HEK293T (cell line): ENCODE results near the gene EOGT.

Source experiments
- FOXA1 ChIP-seq: fragments of 450-650 bp; IDR thresholded peaks from 2 replicates; pipeline ENCODE4 v1.6.1; 2016; ENCODE audit warnings: mild to moderate bottlenecking
- FOXK2 ChIP-seq: fragments of 450-650 bp; IDR thresholded peaks from 2 replicates; pipeline ENCODE4 v1.6.1; 2016; ENCODE audit warnings: mild to moderate bottlenecking
- FOXM1 ChIP-seq: fragments of 450-650 bp; IDR thresholded peaks from 2 replicates; pipeline ENCODE4 v1.6.1; 2017; ENCODE audit warnings: mild to moderate bottlenecking, borderline replicate concordance
- L3MBTL2 ChIP-seq: fragments of 450-650 bp; conservative IDR thresholded peaks from 2 replicates; pipeline ENCODE4 v1.6.1; 2016; ENCODE audit warnings: mild to moderate bottlenecking
- NFRKB ChIP-seq: fragments of 450-650 bp; IDR thresholded peaks from 2 replicates; pipeline ENCODE4 v1.6.1; 2016; ENCODE audit warnings: mild to moderate bottlenecking, moderate library complexity
- SP1 ChIP-seq: fragments of 450-650 bp; IDR thresholded peaks from 2 replicates; pipeline ENCODE4 v1.6.1; 2017
- SUZ12 ChIP-seq: fragments of 450-650 bp; IDR thresholded peaks from 2 replicates; pipeline ENCODE4 v1.6.1; 2016; ENCODE audit warnings: mild to moderate bottlenecking
- ZNF384 ChIP-seq: fragments of 450-650 bp; IDR thresholded peaks from 2 replicates; pipeline ENCODE4 v1.6.1; 2016

GRCh38 chr3:69051756-69052471, 38.4 kb upstream of the EOGT start, which contains the start of gene TMF1:
- TF ChIP-seq L3MBTL2: no peak
- TF ChIP-seq SP1: no peak
- TF ChIP-seq SUZ12: no peak
- no peak for TF ChIP-seq FOXA1
- peak; percentile 69; the same call in 1 of the 2 replicates for TF ChIP-seq FOXK2
- TF ChIP-seq NFRKB: no peak
- no peak for TF ChIP-seq ZNF384
- TF ChIP-seq FOXM1: no peak
